GM12864 (cell line): ENCODE data around the gene S100A11.
A peak's percentile ranks its signal among the peaks of the same experiment; 100 is the strongest.

Experiments used
- DNase-seq: peaks from one replicate; pipeline ENCODE4 v3.0.0-alpha.2; 2011; ENCODE audit warnings: low read depth
- H3K4me3 ChIP-seq: 2 replicates; pipeline ENCODE4 v1.5.1; 2011; ENCODE audit warnings: mild to moderate bottlenecking, low read depth, low read length, control low read depth
- TF ChIP-seq, protein P1 (sequence below): IDR thresholded peaks from 2 replicates; pipeline ENCODE4 v1.5.1; 2011; ENCODE audit warnings: low read depth, mild to moderate bottlenecking, moderate library complexity, low read length, control low read depth, inconsistent platforms; ENCODE audit errors: missing control alignments

The S100A11 gene

DNA sequence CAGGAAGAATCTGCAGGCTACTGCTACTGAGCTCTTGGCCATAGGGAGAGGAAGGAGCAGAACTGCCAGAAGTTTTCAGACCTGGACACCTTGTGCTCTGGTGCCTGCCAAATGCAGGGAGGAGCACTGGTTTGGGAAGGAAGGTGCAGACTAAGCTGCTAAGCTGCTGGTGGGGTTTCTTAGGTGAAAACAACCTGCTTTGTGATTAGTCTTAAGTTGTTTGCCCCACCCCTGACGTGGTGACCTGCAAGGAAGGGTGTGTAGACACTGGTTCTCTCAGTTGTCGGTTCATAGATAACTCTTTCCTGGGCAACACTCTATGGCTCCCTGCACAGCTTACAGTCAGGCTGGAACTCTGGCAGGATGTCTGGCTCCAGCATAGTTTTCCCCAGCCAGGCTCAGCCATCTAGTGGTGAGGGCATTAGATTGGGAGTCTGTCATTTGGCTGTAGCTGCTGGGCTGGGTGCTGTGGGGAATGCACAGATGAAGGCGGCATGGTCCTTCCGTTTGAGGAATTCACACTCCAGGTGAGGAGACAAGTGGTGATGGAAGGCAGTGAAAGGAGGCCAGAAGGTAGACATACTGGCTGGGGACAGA, 32.9 kb downstream of the S100A11 start:
- TF ChIP-seq, protein P1, sequence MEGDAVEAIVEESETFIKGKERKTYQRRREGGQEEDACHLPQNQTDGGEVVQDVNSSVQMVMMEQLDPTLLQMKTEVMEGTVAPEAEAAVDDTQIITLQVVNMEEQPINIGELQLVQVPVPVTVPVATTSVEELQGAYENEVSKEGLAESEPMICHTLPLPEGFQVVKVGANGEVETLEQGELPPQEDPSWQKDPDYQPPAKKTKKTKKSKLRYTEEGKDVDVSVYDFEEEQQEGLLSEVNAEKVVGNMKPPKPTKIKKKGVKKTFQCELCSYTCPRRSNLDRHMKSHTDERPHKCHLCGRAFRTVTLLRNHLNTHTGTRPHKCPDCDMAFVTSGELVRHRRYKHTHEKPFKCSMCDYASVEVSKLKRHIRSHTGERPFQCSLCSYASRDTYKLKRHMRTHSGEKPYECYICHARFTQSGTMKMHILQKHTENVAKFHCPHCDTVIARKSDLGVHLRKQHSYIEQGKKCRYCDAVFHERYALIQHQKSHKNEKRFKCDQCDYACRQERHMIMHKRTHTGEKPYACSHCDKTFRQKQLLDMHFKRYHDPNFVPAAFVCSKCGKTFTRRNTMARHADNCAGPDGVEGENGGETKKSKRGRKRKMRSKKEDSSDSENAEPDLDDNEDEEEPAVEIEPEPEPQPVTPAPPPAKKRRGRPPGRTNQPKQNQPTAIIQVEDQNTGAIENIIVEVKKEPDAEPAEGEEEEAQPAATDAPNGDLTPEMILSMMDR = no peak
- DNase-seq = no peak
- H3K4me3 ChIP-seq = no peak overlapping the region

DNA sequence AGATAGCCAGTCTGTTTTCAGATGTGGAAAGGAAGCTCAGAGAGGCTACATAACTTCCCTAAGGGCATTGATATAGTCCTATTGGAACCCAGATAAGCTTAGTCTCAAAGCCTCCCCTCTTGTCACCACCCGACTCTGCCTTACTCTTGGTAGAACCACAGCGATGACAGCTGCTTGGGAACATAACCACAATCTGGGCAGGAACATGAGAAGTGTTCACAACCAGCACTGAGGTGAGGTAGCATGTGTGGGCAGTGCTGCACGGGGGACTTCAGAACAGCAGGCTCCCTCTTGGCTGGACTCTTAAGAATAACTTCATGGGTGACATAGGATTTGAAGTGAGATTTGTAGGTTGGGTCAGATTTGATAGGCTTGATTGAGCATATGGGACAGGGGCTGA, 33.8 kb downstream of the S100A11 start:
- TF ChIP-seq, protein P1 = no peak
- DNase-seq = no peak

DNA sequence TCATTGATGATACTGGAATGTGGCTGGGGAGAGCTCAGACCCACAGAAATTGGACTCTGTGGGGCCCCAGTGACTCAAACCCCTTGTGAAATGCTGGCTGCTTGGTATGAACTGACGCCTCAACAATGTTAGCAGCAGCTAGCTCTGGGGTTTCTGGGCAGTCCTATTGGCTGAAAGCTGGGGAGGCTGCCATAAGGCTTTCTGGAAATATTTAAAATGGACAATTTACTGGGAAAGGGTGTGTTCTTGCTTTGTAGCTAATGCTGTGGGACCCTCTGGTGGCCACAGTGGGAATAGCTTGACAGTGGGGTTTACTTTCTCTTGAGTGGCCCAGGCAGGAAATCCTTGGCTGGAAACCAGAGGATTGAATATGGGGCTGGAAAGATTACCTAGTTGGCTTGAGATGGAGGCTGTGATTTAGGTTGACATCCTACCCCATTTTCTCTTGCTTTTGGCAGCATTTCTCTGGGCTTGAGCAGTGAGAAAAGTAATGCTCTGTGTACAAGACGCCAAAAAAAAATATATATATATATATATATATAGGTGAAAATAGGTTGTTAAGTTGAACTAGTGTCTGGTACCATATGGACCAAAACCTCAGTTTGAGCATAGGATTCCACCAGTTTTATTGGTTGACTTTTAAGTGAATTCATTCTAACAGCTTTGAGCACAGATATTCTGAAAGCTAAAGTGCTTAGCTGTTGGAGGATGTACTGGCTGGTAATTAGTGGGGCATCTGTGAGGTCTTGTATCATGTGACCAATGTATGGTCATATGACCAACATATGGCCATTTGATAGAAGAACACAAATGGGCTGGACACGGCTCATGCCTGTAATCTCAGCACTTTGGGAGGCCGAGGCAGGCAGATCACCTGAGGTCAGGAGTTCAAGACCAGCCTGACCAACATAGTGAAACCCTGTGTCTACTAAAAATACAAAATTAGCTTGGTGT, 34.9 kb downstream of the S100A11 start:
- DNase-seq = peak; percentile 19
- H3K4me3 ChIP-seq = no peak overlapping the region
- TF ChIP-seq, protein P1 = peak; percentile 95

More for the DNA sequence above, 33.8 kb downstream of the S100A11 start:
- no peak overlapping the region for H3K4me3 ChIP-seq

DNA sequence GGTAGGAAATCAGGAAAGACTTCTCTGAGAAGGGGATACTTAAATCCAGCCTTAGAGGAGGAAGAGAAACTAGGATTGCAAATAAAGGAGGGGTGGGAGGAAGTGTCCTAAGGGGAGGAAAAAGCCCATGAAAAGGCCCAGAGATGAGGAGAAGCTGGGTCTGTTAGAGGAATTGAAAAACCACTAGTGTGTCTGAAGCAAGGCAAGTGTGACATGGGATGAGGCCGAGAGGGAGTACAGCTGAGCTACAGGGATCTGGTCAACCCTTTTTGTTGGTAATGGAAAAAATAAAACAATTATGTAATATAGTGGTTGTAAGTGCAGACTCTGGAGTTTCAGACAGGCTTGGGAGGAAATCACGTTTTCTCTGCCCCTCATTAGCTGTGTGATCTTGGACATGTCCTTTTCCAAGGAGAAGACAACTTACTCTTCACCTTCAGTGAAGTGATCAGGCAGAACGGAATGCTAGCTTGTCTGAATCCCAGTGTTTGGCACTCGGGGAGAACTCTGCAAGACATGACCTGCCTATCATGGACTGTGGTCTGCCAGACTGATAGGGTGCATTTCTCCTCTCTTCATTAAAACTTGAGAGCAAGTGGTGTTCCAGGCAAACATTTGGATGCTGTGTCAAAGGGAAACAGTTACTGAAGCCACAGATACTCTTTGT, 35.7 kb downstream of the S100A11 start:
- TF ChIP-seq, protein P1 = no peak
- no peak for DNase-seq
- H3K4me3 ChIP-seq = no peak overlapping the region

DNA sequence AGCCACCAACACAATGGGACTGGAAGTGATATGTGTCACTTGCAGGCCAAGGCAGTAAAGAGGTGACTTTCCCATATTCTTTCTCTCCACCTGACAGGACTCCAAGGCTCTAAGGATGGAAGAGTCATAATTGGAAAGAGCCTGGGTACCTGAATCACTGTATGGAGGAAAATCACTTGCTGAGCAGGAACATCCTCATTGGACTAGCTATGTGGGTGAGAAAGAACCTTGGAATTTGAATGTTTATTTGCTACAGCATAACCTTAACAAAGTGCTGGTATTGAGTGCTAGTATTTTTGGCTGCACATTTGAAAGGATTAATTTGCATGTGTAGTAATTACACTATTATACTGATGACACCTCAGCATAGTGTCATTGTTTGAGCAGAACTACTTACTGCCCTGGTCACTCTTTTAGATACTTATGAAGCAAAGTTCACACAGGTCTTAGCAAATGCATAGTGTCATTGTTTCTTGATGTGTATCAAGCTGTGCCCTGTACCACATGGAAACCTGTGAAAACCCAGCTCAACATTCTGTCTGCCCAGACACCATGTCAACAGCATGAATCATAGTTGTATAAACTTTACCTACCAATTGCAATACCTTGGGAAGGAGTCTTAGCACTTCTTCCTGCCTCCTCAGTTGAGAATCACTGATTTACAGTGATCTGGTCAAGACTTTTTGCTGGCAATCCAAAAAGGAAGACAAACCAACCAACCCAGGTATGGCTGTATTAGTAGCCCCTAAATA, 38.0 kb downstream of the S100A11 start:
- H3K4me3 ChIP-seq = no peak overlapping the region
- no peak for DNase-seq
- TF ChIP-seq, protein P1 = no peak

DNA sequence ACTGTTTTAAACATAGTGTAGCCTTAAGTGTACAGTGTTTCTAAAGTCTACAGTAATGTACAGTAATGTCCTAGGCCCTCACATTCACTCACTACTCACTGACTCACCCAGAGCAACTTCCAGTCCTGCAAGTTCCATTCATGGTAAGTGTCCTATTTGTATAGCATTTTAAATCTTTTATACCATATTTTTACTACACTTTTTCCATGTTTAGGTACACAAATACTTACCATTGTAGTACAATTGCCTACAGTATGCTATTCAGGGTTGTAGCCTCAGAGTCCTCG, 39.6 kb downstream of the S100A11 start:
- TF ChIP-seq, protein P1 = no peak
- H3K4me3 ChIP-seq = no peak overlapping the region
- no peak for DNase-seq
